Hepatocyte (in vitro differentiated cells): ENCODE data around the gene HIVEP2. TPM values are rescaled to one million over a fixed set of nuclear protein-coding genes. Genes with fewer than 3 reads are reported as not detected.

Experiments
- DNase-seq: peaks from one replicate; pipeline ENCODE4 v3.0.0-alpha.2; 2016; ENCODE audit warnings: low spot score
- H2AFZ ChIP-seq: fragments of 200-600 bp; sonication (generic); 2 replicates; pipeline ENCODE4 v1.6.0; 2016; ENCODE audit warnings: antibody characterized with exemption, mild to moderate bottlenecking
- H3K27ac ChIP-seq: fragments of 200-600 bp; sonication (generic); 2 replicates; pipeline ENCODE4 v1.5.1; 2016; ENCODE audit warnings: mild to moderate bottlenecking
- H3K27me3 ChIP-seq: fragments of 200-600 bp; sonication (generic); 2 replicates; pipeline ENCODE4 v1.6.1; 2016
- H3K36me3 ChIP-seq: fragments of 200-600 bp; sonication (generic); replicated peaks from 2 replicates; pipeline ENCODE4 v1.5.1; 2016; ENCODE audit warnings: low read depth; ENCODE audit not compliant: insufficient read depth
- H3K4me1 ChIP-seq: fragments of 200-600 bp; sonication (generic); 2 replicates; pipeline ENCODE4 v1.5.1; 2016; ENCODE audit warnings: mild to moderate bottlenecking, moderate library complexity; ENCODE audit not compliant: insufficient read depth
- H3K4me2 ChIP-seq: fragments of 200-600 bp; sonication (generic); 2 replicates; pipeline ENCODE4 v1.6.0; 2016
- H3K4me3 ChIP-seq: fragments of 200-600 bp; sonication (generic); 2 replicates; pipeline ENCODE4 v1.5.1; 2016; ENCODE audit warnings: mild to moderate bottlenecking
- H3K79me2 ChIP-seq: fragments of 200-600 bp; sonication (generic); 2 replicates; pipeline ENCODE4 v1.6.0; 2017; ENCODE audit warnings: mild to moderate bottlenecking
- H3K9me2 ChIP-seq: fragments of 200-600 bp; sonication (generic); replicated peaks from 2 replicates; pipeline ENCODE4 v1.6.0; 2017; ENCODE audit warnings: mild to moderate bottlenecking; ENCODE audit not compliant: insufficient read depth
- H3K9me3 ChIP-seq: fragments of 200-600 bp; sonication (generic); 2 replicates; pipeline ENCODE4 v1.5.1; 2016; ENCODE audit warnings: low read depth, mild to moderate bottlenecking
- H4K20me1 ChIP-seq: fragments of 200-600 bp; sonication (generic); 2 replicates; pipeline ENCODE4 v1.6.0; 2016; ENCODE audit warnings: mild to moderate bottlenecking; ENCODE audit not compliant: insufficient read depth, poor library complexity, severe bottlenecking
- CTCF ChIP-seq: fragments of 200-600 bp; sonication (generic); IDR thresholded peaks from 2 replicates; pipeline ENCODE4 v1.5.1; 2016; ENCODE audit warnings: antibody characterized with exemption, mild to moderate bottlenecking; ENCODE audit not compliant: poor library complexity
- EZH2 ChIP-seq: fragments of 200-600 bp; sonication (generic); IDR thresholded peaks from 2 replicates; pipeline ENCODE4 v1.6.1; 2016; ENCODE audit warnings: antibody characterized with exemption, mild to moderate bottlenecking, borderline replicate concordance
- EZH2phosphoT487 ChIP-seq: fragments of 200-600 bp; sonication (generic); IDR thresholded peaks from one replicate; pipeline ENCODE4 v1.6.1; 2018; ENCODE audit warnings: antibody characterized with exemption, mild to moderate bottlenecking, low read depth, moderate library complexity; ENCODE audit not compliant: unreplicated experiment, severe bottlenecking
- WGBS: methylation state at CpG from one replicate; pipeline ENCODE4 v1.1.6; 2016; ENCODE audit warnings: low lambda C conversion rate; ENCODE audit errors: missing lambda C conversion rate; 5-methylcytosine and 5-hydroxymethylcytosine counted together
- polyA plus RNA-seq: library from polyadenylated mRNA; unstranded; fragments of >200 nt; fragmentation: Nextera tagmentation; extraction: Ambion mirVana; gene quantifications from 2 replicates; pipeline ENCODE4 v1.2.1, GENCODE V29; 2016
- total RNA-seq: library from RNA; depleted of rRNA; stranded (reverse); fragments of >200 nt; gene quantifications from 2 replicates; pipeline ENCODE4 v1.2.3, GENCODE V29; 2014

HIVEP2 gene
- total and polyA plus RNA-seq, 2 experiments from 2014 or later = 3.3 to 9.4 TPM

GRCh38 chr6:142713959-142714358, 231.0 kb downstream of the HIVEP2 start:
- H4K20me1 ChIP-seq = no peaks in the 10 kb centered on the region
- 89% methylated on average over 4 of the region's 4 CpGs for WGBS

GRCh38 chr6:142712231-142712630, 232.7 kb downstream of the HIVEP2 start:
- no peak for DNase-seq
- 92% methylated on average over 1 of the region's 1 CpG for WGBS

More at GRCh38 chr6:142713959-142714358, 231.0 kb downstream of the HIVEP2 start:
- Histone ChIP-seq H3K4me3 (no peak overlapping the region), H3K79me2 (no peaks in the 10 kb centered on the region), H3K9me3 (peaks cover 3% of the 10 kb centered on the region), H3K9me2 (no peaks in the 10 kb centered on the region), H3K4me2 (no peak overlapping the region), H2AFZ (no peak overlapping the region), H3K36me3 (no peaks in the 10 kb centered on the region), H3K27ac (no peak overlapping the region), H3K27me3 (peaks cover 6% of the 10 kb centered on the region), H3K4me1 (no peaks in the 10 kb centered on the region)
- no peak for DNase-seq
- TF ChIP-seq EZH2 = no peak
- TF ChIP-seq EZH2phosphoT487 = no peak
- TF ChIP-seq CTCF = no peak

GRCh38 chr6:142708651-142709050, 236.3 kb downstream of the HIVEP2 start:
- Histone ChIP-seq H3K9me3 (no peaks in the 10 kb centered on the region), H3K36me3 (no peaks in the 10 kb centered on the region), H3K4me2 (no peak overlapping the region), H3K79me2 (no peaks in the 10 kb centered on the region), H3K9me2 (no peaks in the 10 kb centered on the region), H3K27ac (no peak overlapping the region), H3K4me3 (no peak overlapping the region), H2AFZ (no peak overlapping the region), H3K27me3 (no peaks in the 10 kb centered on the region), H4K20me1 (no peaks in the 10 kb centered on the region), H3K4me1 (no peaks in the 10 kb centered on the region)
- no peak for DNase-seq
- WGBS = 99% methylated on average over 2 of the region's 2 CpGs
- TF ChIP-seq EZH2 (no peak), EZH2phosphoT487 (no peak), CTCF (no peak)

More at GRCh38 chr6:142712231-142712630, 232.7 kb downstream of the HIVEP2 start:
- H3K9me2 ChIP-seq = no peaks in the 10 kb centered on the region
- H3K4me2 ChIP-seq = no peak overlapping the region
- TF ChIP-seq EZH2 = no peak
- TF ChIP-seq EZH2phosphoT487 = no peak
- no peak for TF ChIP-seq CTCF
- no peak overlapping the region for H3K4me3 ChIP-seq
- no peaks in the 10 kb centered on the region for H3K4me1 ChIP-seq
- no peaks in the 10 kb centered on the region for H3K79me2 ChIP-seq
- H2AFZ ChIP-seq = no peak overlapping the region
- peaks cover 6% of the 10 kb centered on the region for H3K27me3 ChIP-seq
- H3K9me3 ChIP-seq = no peaks in the 10 kb centered on the region
- no peak overlapping the region for H3K27ac ChIP-seq
- no peaks in the 10 kb centered on the region for H4K20me1 ChIP-seq
- H3K36me3 ChIP-seq = no peaks in the 10 kb centered on the region

GRCh38 chr6:142707255-142707654, 237.7 kb downstream of the HIVEP2 start:
- Histone ChIP-seq H3K9me2 (no peaks in the 10 kb centered on the region), H3K79me2 (no peaks in the 10 kb centered on the region), H2AFZ (no peak overlapping the region), H3K27ac (no peak overlapping the region), H3K36me3 (no peaks in the 10 kb centered on the region), H3K9me3 (no peaks in the 10 kb centered on the region), H4K20me1 (no peaks in the 10 kb centered on the region), H3K4me3 (no peak overlapping the region), H3K4me2 (no peak overlapping the region), H3K27me3 (no peaks in the 10 kb centered on the region), H3K4me1 (no peaks in the 10 kb centered on the region)
- DNase-seq = no peak
- 63% methylated on average over 2 of the region's 2 CpGs for whole genome bisulfite sequencing
- no peak for TF ChIP-seq EZH2
- no peak for TF ChIP-seq EZH2phosphoT487
- TF ChIP-seq CTCF = no peak
